Measurements from ENCODE around the gene CCNI.
"Not testable (repeated sequence)": the region's sequence is repeated elsewhere in the genome, so short reads cannot be mapped to it uniquely, and the experiment has no call there.

GRCh38 chr4:77069514-77069913 is 6.3 kb downstream of the CCNI start:
- TF ChIP-seq, protein P1, sequence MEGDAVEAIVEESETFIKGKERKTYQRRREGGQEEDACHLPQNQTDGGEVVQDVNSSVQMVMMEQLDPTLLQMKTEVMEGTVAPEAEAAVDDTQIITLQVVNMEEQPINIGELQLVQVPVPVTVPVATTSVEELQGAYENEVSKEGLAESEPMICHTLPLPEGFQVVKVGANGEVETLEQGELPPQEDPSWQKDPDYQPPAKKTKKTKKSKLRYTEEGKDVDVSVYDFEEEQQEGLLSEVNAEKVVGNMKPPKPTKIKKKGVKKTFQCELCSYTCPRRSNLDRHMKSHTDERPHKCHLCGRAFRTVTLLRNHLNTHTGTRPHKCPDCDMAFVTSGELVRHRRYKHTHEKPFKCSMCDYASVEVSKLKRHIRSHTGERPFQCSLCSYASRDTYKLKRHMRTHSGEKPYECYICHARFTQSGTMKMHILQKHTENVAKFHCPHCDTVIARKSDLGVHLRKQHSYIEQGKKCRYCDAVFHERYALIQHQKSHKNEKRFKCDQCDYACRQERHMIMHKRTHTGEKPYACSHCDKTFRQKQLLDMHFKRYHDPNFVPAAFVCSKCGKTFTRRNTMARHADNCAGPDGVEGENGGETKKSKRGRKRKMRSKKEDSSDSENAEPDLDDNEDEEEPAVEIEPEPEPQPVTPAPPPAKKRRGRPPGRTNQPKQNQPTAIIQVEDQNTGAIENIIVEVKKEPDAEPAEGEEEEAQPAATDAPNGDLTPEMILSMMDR (IDR thresholded peaks at IDR 0.05; ENCODE audit: low read length): not testable (repeated sequence)
- TF ChIP-seq EZH2 (optimal IDR thresholded peaks at IDR 0.05; ENCODE audit: low read depth, low read length): not testable (repeated sequence)

Measured in MM.1S (cell line).